HG03521 (cell line): ENCODE measurements around the gene RNF144B.
"Not testable (repeated sequence)": the region's sequence is repeated elsewhere in the genome, so short reads cannot be mapped to it uniquely, and the experiment has no call there.

Experiments used
- ATAC-seq: cut with Tn5 transposase; IDR thresholded peaks from one replicate; pipeline ENCODE4 v1.9.1; 2021; ENCODE audit warnings: mild to moderate bottlenecking, moderate library complexity; ENCODE audit not compliant: unreplicated experiment

The RNF144B gene

GRCh38 chr6:18405477-18406293 lies 18.5 kb downstream of the RNF144B start:
- no peak for ATAC-seq

GRCh38 chr6:18406955-18407749 lies 20.0 kb downstream of the RNF144B start:
- ATAC-seq = no peak

GRCh38 chr6:18409602-18410001 lies 22.5 kb downstream of the RNF144B start:
- ATAC-seq = not testable (repeated sequence)

- no peak for ATAC-seq
Observed at GRCh38 chr6:18410412-18410811, 23.3 kb downstream of the RNF144B start.

- ATAC-seq = no peak
Observed at GRCh38 chr6:18412068-18412467, 24.9 kb downstream of the RNF144B start.

- ATAC-seq = no peak
Observed at GRCh38 chr6:18412644-18413043, 25.5 kb downstream of the RNF144B start.

GRCh38 chr6:18413381-18413780 lies 26.2 kb downstream of the RNF144B start:
- no peak for ATAC-seq

GRCh38 chr6:18414116-18414515 lies 27.0 kb downstream of the RNF144B start:
- no peak for ATAC-seq

GRCh38 chr6:18415207-18415606 lies 28.1 kb downstream of the RNF144B start:
- ATAC-seq = no peak

- ATAC-seq = no peak
Observed at GRCh38 chr6:18415671-18416340, 28.7 kb downstream of the RNF144B start.

GRCh38 chr6:18416341-18416679 lies 29.2 kb downstream of the RNF144B start:
- ATAC-seq = no peak

GRCh38 chr6:18420328-18420727 lies 33.2 kb downstream of the RNF144B start:
- ATAC-seq = no peak

- ATAC-seq = no peak
Observed at GRCh38 chr6:18422136-18422535, 35.0 kb downstream of the RNF144B start.

GRCh38 chr6:18423426-18423825 lies 36.3 kb downstream of the RNF144B start:
- no peak for ATAC-seq

- no peak for ATAC-seq
Observed at GRCh38 chr6:18424201-18424600, 37.1 kb downstream of the RNF144B start.

- no peak for ATAC-seq
Observed at GRCh38 chr6:18425218-18425617, 38.1 kb downstream of the RNF144B start.

GRCh38 chr6:18427296-18427695 lies 40.1 kb downstream of the RNF144B start:
- ATAC-seq = no peak

GRCh38 chr6:18429655-18430297 lies 42.6 kb downstream of the RNF144B start:
- no peak for ATAC-seq

GRCh38 chr6:18431581-18431980 lies 44.4 kb downstream of the RNF144B start:
- no peak for ATAC-seq

GRCh38 chr6:18432180-18432579 lies 45.0 kb downstream of the RNF144B start:
- ATAC-seq = no peak

GRCh38 chr6:18432619-18433018 lies 45.5 kb downstream of the RNF144B start:
- ATAC-seq = no peak
